Fibroblast of lung (primary cell): ENCODE results near the gene BCKDK. TPM values are rescaled to one million over a fixed set of nuclear protein-coding genes. Genes with fewer than 3 reads are reported as not detected.
A peak's percentile ranks its signal among the peaks of the same experiment; 100 is the strongest.

Source experiments
- DNase-seq, 2 donors: peaks; one replicate each; pipeline versions ENCODE4 v3.0.0 to v3.0.0-alpha.2; 2010; ENCODE audit warnings: low read depth in 2 of 2
- H2AFZ ChIP-seq: 2 replicates; pipeline ENCODE4 v1.5.1; 2012; ENCODE audit warnings: low read length, control low read depth, inconsistent platforms
- H3K27ac ChIP-seq: 2 replicates; pipeline ENCODE4 v1.5.1; 2011; ENCODE audit warnings: low read length, control low read depth; ENCODE audit not compliant: insufficient read depth
- H3K27me3 ChIP-seq: 2 replicates; pipeline ENCODE4 v1.5.1; 2011; ENCODE audit warnings: mild to moderate bottlenecking, low read length; ENCODE audit not compliant: control insufficient read depth, insufficient read depth
- H3K36me3 ChIP-seq: 2 replicates; pipeline ENCODE4 v1.5.1; 2011; ENCODE audit warnings: low read length; ENCODE audit not compliant: control insufficient read depth, insufficient read depth
- H3K4me1 ChIP-seq: 2 replicates; pipeline ENCODE4 v1.5.1; 2011; ENCODE audit warnings: low read length; ENCODE audit not compliant: control insufficient read depth, insufficient read depth; ENCODE audit errors: extremely low read depth
- H3K4me2 ChIP-seq: 2 replicates; pipeline ENCODE4 v1.5.1; 2011; ENCODE audit warnings: low read length, control low read depth; ENCODE audit not compliant: insufficient read depth; ENCODE audit errors: extremely low read depth
- H3K4me3 ChIP-seq, 4 experiments: fragments of 200-600 bp in 1 of 4; sonication (generic) in 1 of 4; replicated peaks in 1 of 4; 2 replicates each; pipeline ENCODE4 v1.5.1; 2011 to 2016; ENCODE audit warnings: low read length in 4 of 4, low read depth in 3 of 4, mild to moderate bottlenecking in 3 of 4, control low read depth in 2 of 4, inconsistent platforms in 1 of 4, mixed read lengths in 1 of 4; ENCODE audit not compliant: insufficient read depth in 1 of 4; ENCODE audit errors: control extremely low read depth in 1 of 4
- H3K79me2 ChIP-seq: 2 replicates; pipeline ENCODE4 v1.5.1; 2012; ENCODE audit warnings: mild to moderate bottlenecking, low read length, inconsistent platforms; ENCODE audit not compliant: control insufficient read depth, insufficient read depth
- H3K9ac ChIP-seq: 2 replicates; pipeline ENCODE4 v1.5.1; 2011; ENCODE audit warnings: mild to moderate bottlenecking, low read length, control low read depth; ENCODE audit not compliant: insufficient read depth
- H3K9me3 ChIP-seq: 2 replicates; pipeline ENCODE4 v1.5.1; 2012; ENCODE audit warnings: low read depth, low read length; ENCODE audit not compliant: control insufficient read depth, insufficient read depth
- H4K20me1 ChIP-seq: 2 replicates; pipeline ENCODE4 v1.5.1; 2011; ENCODE audit warnings: low read length; ENCODE audit not compliant: control insufficient read depth, insufficient read depth; ENCODE audit errors: extremely low read depth
- CTCF ChIP-seq, 2 donors: IDR thresholded peaks in 1 of 2; conservative IDR thresholded peaks in 1 of 2; 1 replicate in 1 of 2; 2 replicates in 1 of 2; pipeline ENCODE4 v1.5.1; 2011 to 2012; ENCODE audit warnings: low read length in 2 of 2, control low read depth in 1 of 2, inconsistent platforms in 1 of 2, low read depth in 1 of 2, mild to moderate bottlenecking in 1 of 2
- EZH2 ChIP-seq: IDR thresholded peaks from 2 replicates; pipeline ENCODE4 v1.5.1; 2012; ENCODE audit warnings: low read length, control low read depth, mild to moderate bottlenecking; ENCODE audit errors: missing control alignments
- polyA plus RNA-seq, 2 donors: library from polyadenylated mRNA; depleted of rRNA in 1 of 2; stranded (reverse) in 1 of 2; unstranded in 1 of 2; fragments of >200 nt; gene quantifications; 2 replicates each; pipeline ENCODE4 v1.2.1, GENCODE V29; 2011 to 2012; ENCODE audit warnings: missing spikeins in 1 of 2
- total RNA-seq: library from RNA; depleted of rRNA; stranded (reverse); fragments of >200 nt; gene quantifications from 2 replicates; pipeline ENCODE4 v1.2.1, GENCODE V29; 2014

Gene BCKDK
- total and polyA plus RNA-seq, 2 donors (not counting 1 experiment from before 2014, with no cell fraction given) = 18.5 to 34.8 TPM

DNA sequence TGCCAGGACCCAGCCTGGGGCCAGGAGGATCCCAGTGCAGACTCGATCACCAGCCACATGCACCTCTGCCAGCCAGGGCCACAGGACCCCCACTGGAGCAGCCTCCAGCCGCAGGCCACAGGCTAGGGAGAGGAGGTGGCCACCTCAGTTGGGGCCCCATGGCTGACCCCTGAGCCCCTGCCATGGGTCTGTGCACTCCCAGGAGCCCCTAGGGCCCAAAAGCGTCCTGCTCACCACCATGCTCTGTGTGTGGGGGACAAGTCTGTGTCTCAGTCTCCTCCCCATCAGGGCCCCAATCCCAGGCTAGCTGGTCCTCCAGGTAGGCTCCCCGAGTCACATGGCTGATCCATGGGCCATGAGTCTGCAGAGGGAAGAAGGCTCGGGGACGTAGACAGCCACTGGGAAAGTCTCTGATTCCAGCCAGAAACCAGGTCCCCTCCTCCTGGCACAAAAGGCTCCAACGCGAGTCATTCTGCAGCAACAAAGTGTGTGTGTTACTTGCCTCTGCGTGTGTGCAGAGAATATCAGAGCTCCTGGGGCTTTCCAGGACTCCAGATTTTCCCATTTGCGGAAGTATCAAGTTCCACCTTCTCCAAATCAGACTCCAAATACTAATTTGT lies 33.4 kb downstream of the BCKDK start:
- Histone ChIP-seq H3K27me3 (peaks cover 6% of the 10 kb centered on the region), H3K4me1 (peaks cover 9% of the 10 kb centered on the region), H3K9me3 (no peaks in the 10 kb centered on the region), H3K9ac (peak overlapping the region; percentile 26), H3K27ac (peak overlapping the region; percentile 56), H3K36me3 (no peaks in the 10 kb centered on the region), H3K79me2 (no peaks in the 10 kb centered on the region), H4K20me1 (no peaks in the 10 kb centered on the region), H3K4me3 (peak overlapping the region; percentile 21 to 54 (median 44)), H2AFZ (peak overlapping the region; percentile 87), H3K4me2 (peak overlapping the region; percentile 93)
- no peak for TF ChIP-seq CTCF (conservative IDR thresholded peaks at IDR 0.05 in 1 of 2, IDR thresholded peaks at IDR 0.05 in 1 of 2; ENCODE audit: low read depth in 1 of 2, low read length in 2 of 2)
- DNase-seq = peak in 1 of 2 donors; percentile 69

GRCh38 chr16:31142109-31143010 lies 34.2 kb downstream of the BCKDK start:
- Histone ChIP-seq H3K27ac (peak overlapping the region; percentile 56), H3K9ac (peak overlapping the region; percentile 58), H3K4me3 (peak overlapping the region; percentile 38 to 54 (median 44)), H3K27me3 (peaks cover 10% of the 10 kb centered on the region), H3K79me2 (no peaks in the 10 kb centered on the region), H3K4me1 (peaks cover 9% of the 10 kb centered on the region), H3K36me3 (no peaks in the 10 kb centered on the region), H3K9me3 (no peaks in the 10 kb centered on the region), H3K4me2 (peak overlapping the region; percentile 93), H2AFZ (peak overlapping the region; percentile 87), H4K20me1 (no peaks in the 10 kb centered on the region)
- peak; percentile 96 to 99 for DNase-seq
- TF ChIP-seq CTCF (conservative IDR thresholded peaks at IDR 0.05 in 1 of 2, IDR thresholded peaks at IDR 0.05 in 1 of 2; ENCODE audit: low read depth in 1 of 2, low read length in 2 of 2) = peak; percentile 75 to 81
- TF ChIP-seq EZH2 = no peak

DNA sequence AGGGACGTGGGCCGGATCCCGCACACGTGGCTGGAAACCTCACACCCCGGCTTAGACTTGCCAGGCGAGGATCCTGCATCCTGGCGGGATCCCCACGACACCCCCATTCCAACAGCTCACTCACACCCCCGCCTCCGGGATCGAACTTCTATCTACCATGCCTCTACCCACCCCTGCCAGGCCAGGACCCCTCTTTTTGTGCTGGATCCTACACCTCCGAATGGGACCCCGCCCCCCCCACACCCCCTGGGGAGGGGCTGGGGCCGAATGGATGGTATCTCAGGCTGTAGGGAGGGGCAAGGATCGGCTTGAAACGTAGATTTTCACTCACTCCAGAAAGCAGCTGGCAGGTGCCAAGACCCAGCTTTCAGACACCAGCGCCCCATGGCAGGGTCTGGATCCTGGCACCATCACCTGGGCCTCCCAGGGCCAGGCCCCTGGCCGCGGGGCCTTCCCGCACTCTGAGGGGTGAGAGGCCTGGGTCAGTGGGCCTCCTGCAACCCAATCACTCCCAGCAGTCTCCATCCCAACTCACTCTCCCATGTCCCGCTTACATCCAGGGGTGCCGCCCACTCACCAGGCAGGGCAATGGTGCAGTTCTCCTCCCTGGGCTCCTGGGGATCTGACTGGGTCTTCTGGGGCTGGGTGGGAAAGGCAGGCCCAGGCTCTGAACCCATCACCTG lies 35.0 kb downstream of the BCKDK start:
- Histone ChIP-seq H3K79me2 (no peaks in the 10 kb centered on the region), H3K4me1 (peaks cover 9% of the 10 kb centered on the region), H3K4me2 (peak overlapping the region; percentile 77), H3K36me3 (no peaks in the 10 kb centered on the region), H4K20me1 (no peaks in the 10 kb centered on the region), H2AFZ (peak overlapping the region; percentile 86), H3K9ac (peak overlapping the region; percentile 58), H3K27ac (no peak overlapping the region), H3K9me3 (no peaks in the 10 kb centered on the region), H3K4me3 (peak overlapping the region in 2 of 4 experiments; percentile 38 to 52), H3K27me3 (peaks cover 17% of the 10 kb centered on the region)
- no peak for DNase-seq
- no peak for TF ChIP-seq EZH2
- no peak for TF ChIP-seq CTCF (conservative IDR thresholded peaks at IDR 0.05 in 1 of 2, IDR thresholded peaks at IDR 0.05 in 1 of 2; ENCODE audit: low read depth in 1 of 2, low read length in 2 of 2)
